Measurements from ENCODE around the gene RPLP2. TPM values are rescaled to one million over a fixed set of nuclear protein-coding genes. Genes with fewer than 3 reads are reported as not detected.

Gene RPLP2
- total RNA-seq, 1 donor from 2014 or later: 418 TPM

- Histone ChIP-seq H3K9me3 (ENCODE audit: low read depth) (no peaks in the 10 kb centered on the region), H3K4me1 (peaks cover 54% of the 10 kb centered on the region), H3K9ac (no peak overlapping the region), H3K27ac (no peak overlapping the region), H3K4me3 (peak overlapping the region; percentile 45), H3K36me3 (no peaks in the 10 kb centered on the region), H3K27me3 (peaks cover 76% of the 10 kb centered on the region), H2AFZ (replicated peaks) (no peak overlapping the region), H3K79me2 (ENCODE audit: low read depth) (no peaks in the 10 kb centered on the region), H3F3A (ENCODE audit: low read depth) (peaks cover 60% of the 10 kb centered on the region), H3K4me2 (peak overlapping the region; percentile 80), H4K20me1 (ENCODE audit: low read depth) (peaks cover 67% of the 10 kb centered on the region)
- no peak overlapping the region for H3K27ac Mint-ChIP-seq
- no peaks in the 10 kb centered on the region for H3K9me3 Mint-ChIP-seq
- peak overlapping the region; percentile 76 for H3K4me3 Mint-ChIP-seq
- H3K27me3 Mint-ChIP-seq (ENCODE audit: insufficient read depth, low read depth): peaks cover 39% of the 10 kb centered on the region
- no peak for DNase-seq (ENCODE audit: low spot score)
- TF ChIP-seq EZH2 (IDR thresholded peaks at IDR 0.05) (peak; percentile 67), CTCF (IDR thresholded peaks at IDR 0.05) (no peak)
- peaks cover 46% of the 10 kb centered on the region for H3K4me1 Mint-ChIP-seq
- peaks cover 4% of the 10 kb centered on the region for H3K36me3 Mint-ChIP-seq
Observed at GRCh38 chr11:829847-830294, 20.1 kb downstream of the RPLP2 start.

GRCh38 chr11:830295-831117 is 20.7 kb downstream of the RPLP2 start:
- Histone ChIP-seq H3F3A (ENCODE audit: low read depth) (peaks cover 60% of the 10 kb centered on the region), H3K4me1 (peaks cover 54% of the 10 kb centered on the region), H4K20me1 (ENCODE audit: low read depth) (peaks cover 68% of the 10 kb centered on the region), H3K9me3 (ENCODE audit: low read depth) (no peaks in the 10 kb centered on the region), H3K4me3 (peak overlapping the region; percentile 45), H3K4me2 (peak overlapping the region; percentile 80), H3K36me3 (no peaks in the 10 kb centered on the region), H3K79me2 (ENCODE audit: low read depth) (no peaks in the 10 kb centered on the region), H3K9ac (no peak overlapping the region), H3K27me3 (peaks cover 70% of the 10 kb centered on the region), H3K27ac (no peak overlapping the region), H2AFZ (replicated peaks) (no peak overlapping the region)
- no peaks in the 10 kb centered on the region for H3K9me3 Mint-ChIP-seq
- TF ChIP-seq CTCF (IDR thresholded peaks at IDR 0.05) (no peak), EZH2 (IDR thresholded peaks at IDR 0.05) (no peak), EZH2phosphoT487 (IDR thresholded peaks at IDR 0.05) (peak; percentile 35)
- peaks cover 35% of the 10 kb centered on the region for H3K27me3 Mint-ChIP-seq (ENCODE audit: insufficient read depth, low read depth)
- peak; percentile 96 for DNase-seq (ENCODE audit: low spot score)
- peaks cover 44% of the 10 kb centered on the region for H3K4me1 Mint-ChIP-seq
- H3K27ac Mint-ChIP-seq: no peak overlapping the region
- H3K4me3 Mint-ChIP-seq: peak overlapping the region; percentile 76
- no peaks in the 10 kb centered on the region for H3K36me3 Mint-ChIP-seq

- H3K4me1 Mint-ChIP-seq: peaks cover 44% of the 10 kb centered on the region
- Histone ChIP-seq H3K36me3 (no peaks in the 10 kb centered on the region), H3F3A (ENCODE audit: low read depth) (peaks cover 60% of the 10 kb centered on the region), H4K20me1 (ENCODE audit: low read depth) (peaks cover 65% of the 10 kb centered on the region), H3K27ac (no peak overlapping the region), H3K4me3 (peak overlapping the region; percentile 45), H3K9ac (no peak overlapping the region), H3K9me3 (ENCODE audit: low read depth) (no peaks in the 10 kb centered on the region), H3K79me2 (ENCODE audit: low read depth) (no peaks in the 10 kb centered on the region), H3K4me2 (peak overlapping the region; percentile 80), H3K27me3 (peaks cover 62% of the 10 kb centered on the region), H2AFZ (replicated peaks) (no peak overlapping the region), H3K4me1 (peaks cover 54% of the 10 kb centered on the region)
- peak overlapping the region; percentile 81 for H3K4me3 Mint-ChIP-seq
- peaks cover 37% of the 10 kb centered on the region for H3K27me3 Mint-ChIP-seq (ENCODE audit: insufficient read depth, low read depth)
- DNase-seq (ENCODE audit: low spot score): peak; percentile 49
- TF ChIP-seq EZH2phosphoT487 (IDR thresholded peaks at IDR 0.05) (no peak), CTCF (IDR thresholded peaks at IDR 0.05) (no peak), EZH2 (IDR thresholded peaks at IDR 0.05) (no peak)
- H3K27ac Mint-ChIP-seq: no peak overlapping the region
- H3K9me3 Mint-ChIP-seq: no peaks in the 10 kb centered on the region
- no peaks in the 10 kb centered on the region for H3K36me3 Mint-ChIP-seq
Observed at GRCh38 chr11:831118-831864, 21.5 kb downstream of the RPLP2 start.

Data from neural progenitor cell (in vitro differentiated cells).